ENCODE data around the gene CASP8AP2. TPM values are rescaled to one million over a fixed set of nuclear protein-coding genes. Genes with fewer than 3 reads are reported as not detected.

The CASP8AP2 gene
- total and polyA plus RNA-seq, 2 of the 13 experiments (the other 11 are each of a cell fraction or from before 2014, with no cell fraction given) = 5.7 to 13.5 TPM

- in situ Hi-C loops (cut with HindIII; ENCODE audit: extremely low pct_ligation_motif_present, low pct_unique_long_range_greater_than_20kb) = no loop called here
- no peak for TF ChIP-seq CAMTA2 (CRISPR knock-in tag; IDR thresholded peaks at IDR 0.05; ENCODE audit: borderline replicate concordance)
- no peak for TF ChIP-seq TBX3 (IDR thresholded peaks at IDR 0.05; ENCODE audit: borderline replicate concordance)
- TF ChIP-seq SMAD9 (CRISPR knock-in tag; IDR thresholded peaks at IDR 0.05) = no peak
- no peak for TF ChIP-seq FOXO4 (CRISPR knock-in tag; conservative IDR thresholded peaks at IDR 0.05)
- TF ChIP-seq ZNF562 (CRISPR knock-in tag; IDR thresholded peaks at IDR 0.05; ENCODE audit: borderline replicate concordance) = no peak
- no peak for TF ChIP-seq PAF1 (CRISPR knock-in tag; IDR thresholded peaks at IDR 0.05)
- no peak for TF ChIP-seq ZNF660 (CRISPR knock-in tag; IDR thresholded peaks at IDR 0.05; ENCODE audit: borderline replicate concordance, low read depth)
- TF ChIP-seq PRPF4 (IDR thresholded peaks at IDR 0.05; ENCODE audit: low read depth, low read length, poor library complexity, severe bottlenecking) = no peak
- TF ChIP-seq PRDM15 (CRISPR knock-in tag; IDR thresholded peaks at IDR 0.05) = no peak
- TF ChIP-seq ZNF557 (CRISPR knock-in tag; IDR thresholded peaks at IDR 0.05) = no peak
- TF ChIP-seq HNRNPLL (IDR thresholded peaks at IDR 0.05; ENCODE audit: low read depth, low read length, poor library complexity, severe bottlenecking) = no peak
- TF ChIP-seq MYNN (CRISPR knock-in tag; IDR thresholded peaks at IDR 0.05; ENCODE audit: low read depth) = no peak
- TF ChIP-seq NR2F6 (IDR thresholded peaks at IDR 0.05) = no peak
- TF ChIP-seq NR2F6 (CRISPR knock-in tag; IDR thresholded peaks at IDR 0.05) = no peak
- peaks cover 14 to 43% of the 10 kb centered on the region in 2 experiments for H3K36me3 ChIP-seq (replicated peaks in 1 of 2; ENCODE audit: control insufficient read depth in 1 of 2, insufficient read depth in 2 of 2, low read length in 2 of 2)
- no peak overlapping the region for H2AFZ ChIP-seq (ENCODE audit: low read length)
- H3K4me3 ChIP-seq (replicated peaks in 1 of 3; ENCODE audit: insufficient read depth in 1 of 3, low read depth in 2 of 3, low read length in 3 of 3) = no peak overlapping the region
- FAIRE-seq (no peak), ATAC-seq (no peak), DNase-seq (ENCODE audit: low spot score) (no peak)
- no peaks in the 10 kb centered on the region for H4K20me1 ChIP-seq (ENCODE audit: insufficient read depth, low read length)
- no peaks in the 10 kb centered on the region for H3K79me2 ChIP-seq (ENCODE audit: insufficient read depth, low read length)
- ChIA-PET POLR2A (no interaction called here), CTCF (ENCODE audit: low intra/inter-chr PET ratio, low total read pairs) (no interaction called here)
- no peak overlapping the region for H3K9ac ChIP-seq (ENCODE audit: insufficient read depth, low read depth, low read length)
- H3K4me2 ChIP-seq (ENCODE audit: low read depth, low read length) = no peak overlapping the region
- H3K27me3 ChIP-seq (ENCODE audit: control insufficient read depth in 1 of 2, insufficient read depth in 2 of 2, low read length in 2 of 2) = no peaks in the 10 kb centered on the region
- no peaks in the 10 kb centered on the region for H3K4me1 ChIP-seq (ENCODE audit: insufficient read depth, low read length)
- H3K27ac ChIP-seq (ENCODE audit: extremely low read length, insufficient read depth, low read length) = no peak overlapping the region
- WGBS (ENCODE audit: low lambda C conversion rate) = 96% methylated on average over 5 of the region's 5 CpGs
- no peaks in the 10 kb centered on the region for H3K9me3 ChIP-seq (ENCODE audit: low read length)
- no TSS peak for BruUV-seq (replicated peaks)
- intact Hi-C loops (cut with micrococcal nuclease; ENCODE audit: unreplicated experiment) = no loop called here
Measured at GRCh38 chr6:89862273-89862672, 32.6 kb downstream of the CASP8AP2 start.

All from HepG2 (cell line).